A673 (cell line): ENCODE measurements around the gene UPF3A. TPM values are rescaled to one million over a fixed set of nuclear protein-coding genes. Genes with fewer than 3 reads are reported as not detected.

Source experiments
- BruUV-seq: library from RNA; stranded (reverse); fragments of 400-500 nt; replicated peaks from 2 replicates; lab custom pipeline; 2021; lab: Mats Ljungman, UMichigan
- CTCF ChIA-PET: fragments of 300-600 bp; sonication (Branson Sonifier 250); formaldehyde crosslinking; loops from one replicate; lab custom pipeline; 2022; ENCODE audit warnings: antibody characterized with exemption; lab: Charles Lee
- POLR2A ChIA-PET: fragments of 300-600 bp; sonication (Branson Sonifier 250); formaldehyde crosslinking; loops from one replicate; lab custom pipeline; 2022; ENCODE audit warnings: antibody characterized with exemption; ENCODE audit not compliant: low non-redundant PET; lab: Charles Lee
- DNase-seq: peaks from one replicate; pipeline ENCODE4 v3.0.0-alpha.2; 2015; ENCODE audit warnings: low spot score
- H3K27ac ChIP-seq: fragments of 200-600 bp; sonication (generic); 2 replicates; pipeline ENCODE4 v1.5.1; 2016; ENCODE audit warnings: mixed run types, low read depth, mild to moderate bottlenecking, mixed read lengths, antibody characterized with exemption, low read length; ENCODE audit not compliant: poor library complexity, severe bottlenecking
- H3K27me3 ChIP-seq: fragments of 200-600 bp; sonication (generic); replicated peaks from 2 replicates; pipeline ENCODE4 v1.6.1; 2017; ENCODE audit warnings: mixed run types, low read depth, mild to moderate bottlenecking, mixed read lengths, antibody characterized with exemption, low read length; ENCODE audit not compliant: insufficient read depth, poor library complexity
- H3K36me3 ChIP-seq: fragments of 200-600 bp; sonication (generic); 2 replicates; pipeline ENCODE4 v1.6.1; 2016; ENCODE audit warnings: mixed run types, mild to moderate bottlenecking, mixed read lengths, antibody characterized with exemption, low read length; ENCODE audit not compliant: insufficient read depth, poor library complexity, severe bottlenecking
- H3K4me1 ChIP-seq: fragments of 200-600 bp; sonication (generic); 2 replicates; pipeline ENCODE4 v1.6.1; 2017; ENCODE audit warnings: mixed run types, mild to moderate bottlenecking, mixed read lengths, antibody characterized with exemption, low read length; ENCODE audit not compliant: insufficient read depth, poor library complexity, severe bottlenecking
- H3K4me3 ChIP-seq: fragments of 200-600 bp; sonication (generic); 2 replicates; pipeline ENCODE4 v1.5.1; 2016; ENCODE audit warnings: low read depth, mixed run types, mild to moderate bottlenecking, mixed read lengths, low read length; ENCODE audit not compliant: poor library complexity, severe bottlenecking
- H3K9me3 ChIP-seq: fragments of 200-600 bp; sonication (generic); 2 replicates; pipeline ENCODE4 v1.6.1; 2016; ENCODE audit warnings: mixed run types, low read depth, mild to moderate bottlenecking, mixed read lengths, antibody characterized with exemption, low read length; ENCODE audit not compliant: poor library complexity, severe bottlenecking
- EZH2 ChIP-seq: fragments of 200-600 bp; sonication (generic); IDR thresholded peaks from 2 replicates; pipeline ENCODE4 v1.6.1; 2017; ENCODE audit warnings: borderline replicate concordance, low read depth, mild to moderate bottlenecking, mixed read lengths, antibody characterized with exemption, low read length; ENCODE audit not compliant: poor library complexity, severe bottlenecking
- intact Hi-C: fragments of 100-400 bp; cut with micrococcal nuclease; formaldehyde crosslinking; loops from one replicate; pipeline ENCODE4 v1.10.0; 2022; ENCODE audit not compliant: unreplicated experiment
- total RNA-seq: library from RNA; stranded (reverse); gene quantifications from 2 replicates; pipeline ENCODE4 v1.2.3, GENCODE V29; 2021
- TF ChIP-seq, protein P1 (sequence below): fragments of 300-800, 200-600 bp; sonication (generic); conservative IDR thresholded peaks from 2 replicates; pipeline ENCODE4 v1.5.1; 2017; ENCODE audit warnings: low read depth, mild to moderate bottlenecking, antibody characterized with exemption, low read length, moderate library complexity, mixed read lengths

The UPF3A gene
- total RNA-seq, 1 experiment from 2014 or later: 32.0 TPM

DNA sequence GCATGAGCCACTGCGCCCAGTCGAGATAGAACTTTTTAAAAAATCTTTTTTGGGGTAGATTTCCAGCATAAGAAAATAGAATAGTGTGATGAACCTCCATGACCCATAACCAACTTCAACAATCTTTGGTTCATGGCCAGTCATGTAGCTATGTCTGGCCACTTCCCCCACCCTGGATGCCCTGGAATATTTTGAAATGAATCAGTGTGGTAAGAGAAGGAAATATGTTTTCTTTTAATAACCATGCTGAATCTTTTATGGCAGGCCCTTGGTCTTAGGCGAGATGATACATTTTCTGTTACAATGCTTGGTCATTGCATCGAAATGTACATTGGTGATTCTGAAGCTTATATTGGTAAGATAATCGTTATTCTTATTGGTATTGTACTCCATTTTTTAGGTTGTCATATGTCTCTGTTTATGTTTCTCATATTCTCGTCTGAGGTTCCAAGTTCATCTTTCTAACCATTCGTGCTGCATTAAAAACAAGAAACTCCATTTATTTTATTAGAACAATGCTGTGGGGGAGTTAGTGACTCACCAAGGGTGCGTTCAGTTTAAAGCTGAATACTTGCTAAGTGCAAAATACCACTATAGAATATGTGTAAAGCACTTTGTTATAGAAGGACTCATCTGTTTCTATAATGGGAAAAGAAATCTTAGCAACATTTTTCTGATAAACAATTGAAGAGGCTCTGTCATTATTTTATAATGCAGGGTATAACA lies 16.4 kb upstream of the UPF3A start:
- BruUV-seq: no TSS peak
- CTCF ChIA-PET: no interaction called here
- POLR2A ChIA-PET: no interaction called here
- H3K36me3 ChIP-seq: peaks cover 78% of the 10 kb centered on the region
- no peaks in the 10 kb centered on the region for H3K9me3 ChIP-seq
- H3K27me3 ChIP-seq: no peaks in the 10 kb centered on the region
- TF ChIP-seq, protein P1, sequence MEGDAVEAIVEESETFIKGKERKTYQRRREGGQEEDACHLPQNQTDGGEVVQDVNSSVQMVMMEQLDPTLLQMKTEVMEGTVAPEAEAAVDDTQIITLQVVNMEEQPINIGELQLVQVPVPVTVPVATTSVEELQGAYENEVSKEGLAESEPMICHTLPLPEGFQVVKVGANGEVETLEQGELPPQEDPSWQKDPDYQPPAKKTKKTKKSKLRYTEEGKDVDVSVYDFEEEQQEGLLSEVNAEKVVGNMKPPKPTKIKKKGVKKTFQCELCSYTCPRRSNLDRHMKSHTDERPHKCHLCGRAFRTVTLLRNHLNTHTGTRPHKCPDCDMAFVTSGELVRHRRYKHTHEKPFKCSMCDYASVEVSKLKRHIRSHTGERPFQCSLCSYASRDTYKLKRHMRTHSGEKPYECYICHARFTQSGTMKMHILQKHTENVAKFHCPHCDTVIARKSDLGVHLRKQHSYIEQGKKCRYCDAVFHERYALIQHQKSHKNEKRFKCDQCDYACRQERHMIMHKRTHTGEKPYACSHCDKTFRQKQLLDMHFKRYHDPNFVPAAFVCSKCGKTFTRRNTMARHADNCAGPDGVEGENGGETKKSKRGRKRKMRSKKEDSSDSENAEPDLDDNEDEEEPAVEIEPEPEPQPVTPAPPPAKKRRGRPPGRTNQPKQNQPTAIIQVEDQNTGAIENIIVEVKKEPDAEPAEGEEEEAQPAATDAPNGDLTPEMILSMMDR: no peak
- TF ChIP-seq EZH2: no peak
- DNase-seq: no peak
- intact Hi-C loops: no loop called here
- no peak overlapping the region for H3K27ac ChIP-seq
- no peaks in the 10 kb centered on the region for H3K4me1 ChIP-seq
- H3K4me3 ChIP-seq: no peak overlapping the region

DNA sequence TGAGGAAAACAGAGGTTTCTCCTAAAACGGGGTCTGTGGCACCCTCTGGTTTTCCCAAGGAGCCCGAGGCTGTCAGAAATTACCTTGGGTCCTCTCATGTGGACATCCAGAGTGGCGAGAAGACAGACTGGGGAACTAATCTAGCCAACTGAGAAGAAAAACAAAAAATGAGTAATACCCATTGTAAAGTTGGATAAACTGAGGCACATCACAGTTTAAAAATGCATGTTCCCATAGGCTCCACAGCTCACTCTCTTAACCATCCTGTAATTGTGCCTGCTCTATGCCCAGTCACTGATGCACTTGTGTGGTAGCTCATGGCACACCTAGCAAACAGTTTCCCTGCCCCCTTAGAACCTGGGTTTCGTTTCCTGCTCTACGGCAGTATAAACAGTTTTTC lies 15.2 kb upstream of the UPF3A start:
- BruUV-seq: no TSS peak
- H3K27ac ChIP-seq: no peak overlapping the region
- TF ChIP-seq EZH2: no peak
- TF ChIP-seq, protein P1: no peak
- CTCF ChIA-PET: no interaction called here
- no peaks in the 10 kb centered on the region for H3K4me1 ChIP-seq
- DNase-seq: no peak
- intact Hi-C loops: no loop called here
- no peak overlapping the region for H3K4me3 ChIP-seq
- H3K27me3 ChIP-seq: no peaks in the 10 kb centered on the region
- no peaks in the 10 kb centered on the region for H3K9me3 ChIP-seq
- POLR2A ChIA-PET: no interaction called here
- peaks cover 66% of the 10 kb centered on the region for H3K36me3 ChIP-seq

DNA sequence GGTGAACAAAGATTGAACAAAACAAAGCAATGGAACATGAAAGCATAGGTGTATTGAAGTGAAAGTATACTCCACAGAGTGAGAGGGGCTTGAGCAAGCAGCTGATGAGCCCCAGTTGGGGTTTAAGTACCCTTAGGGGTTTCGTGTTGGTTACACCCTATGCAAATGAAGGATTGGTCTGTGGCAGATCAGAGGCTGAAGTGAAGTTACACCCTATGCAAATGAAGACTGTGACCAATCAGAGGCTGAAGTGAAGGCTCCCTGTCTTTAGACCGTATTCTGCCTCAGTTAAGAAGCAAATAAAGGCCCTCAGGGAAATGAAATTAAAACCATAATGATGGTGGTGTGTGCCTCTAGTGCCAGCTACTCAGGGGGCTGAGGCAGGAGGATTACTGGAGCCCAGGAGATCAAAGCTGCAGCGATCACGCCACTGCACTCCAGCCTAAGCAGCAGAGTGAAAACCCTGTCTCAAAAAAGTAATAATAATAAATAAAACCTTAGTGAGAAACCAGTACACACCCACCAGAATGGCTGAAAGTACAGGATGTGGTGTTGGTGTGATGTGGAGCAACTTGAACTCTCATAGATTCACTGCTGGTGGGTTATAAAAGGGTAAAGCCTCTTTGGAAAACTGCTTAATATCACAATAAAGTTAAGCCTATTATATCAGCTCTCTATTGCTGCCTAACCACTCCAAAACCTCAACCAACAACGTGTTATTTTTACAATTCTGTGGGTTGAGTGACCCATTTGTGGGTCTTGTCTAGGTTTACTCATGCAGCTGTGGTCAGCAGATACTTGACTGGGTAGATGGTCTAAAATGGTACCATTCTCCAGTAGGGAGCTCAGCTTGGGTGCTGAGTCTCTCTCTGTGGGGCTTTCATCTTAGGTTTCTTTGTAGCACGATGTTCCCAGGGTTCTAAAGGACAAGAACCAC lies 12.8 kb upstream of the UPF3A start:
- H3K4me1 ChIP-seq: no peaks in the 10 kb centered on the region
- H3K27me3 ChIP-seq: no peaks in the 10 kb centered on the region
- intact Hi-C loops: no loop called here
- BruUV-seq: no TSS peak
- no peak for TF ChIP-seq EZH2
- TF ChIP-seq, protein P1: no peak
- H3K4me3 ChIP-seq: no peak overlapping the region
- peaks cover 64% of the 10 kb centered on the region for H3K36me3 ChIP-seq
- ChIA-PET CTCF (no interaction called here), POLR2A (no interaction called here)
- DNase-seq: peak; percentile 11
- no peaks in the 10 kb centered on the region for H3K9me3 ChIP-seq
- no peak overlapping the region for H3K27ac ChIP-seq
